Raji (cell line): ENCODE measurements around the gene OR10T2.

ENCODE experiments used
- POLR2A ChIP-seq: IDR thresholded peaks from 2 replicates; pipeline ENCODE4 v1.6.1; 2011; ENCODE audit warnings: low read depth, low read length, control low read depth; ENCODE audit not compliant: insufficient read depth

OR10T2 gene

DNA sequence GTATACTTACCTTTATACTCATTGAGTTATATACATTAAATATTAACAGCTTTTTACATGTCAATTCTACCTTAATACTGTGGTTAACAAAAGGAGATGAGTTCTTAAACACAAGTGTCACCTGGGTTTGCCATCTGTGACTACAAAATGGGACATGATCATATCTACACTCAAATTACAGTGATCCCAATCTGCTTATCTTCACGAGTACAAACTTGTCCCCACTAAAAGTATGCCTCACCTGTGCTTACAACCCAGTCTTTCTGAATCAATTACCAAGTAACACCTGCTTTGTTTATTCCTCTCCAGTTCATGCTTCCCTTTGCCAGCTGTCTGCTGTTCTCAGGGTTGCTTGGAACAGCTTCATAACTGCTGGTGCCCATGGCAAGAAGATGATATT is 36.8 kb downstream of the OR10T2 start:
- TF ChIP-seq POLR2A, result no peak

- no peak for TF ChIP-seq POLR2A
Measured at GRCh38 chr1:158357441-158357840, 41.8 kb downstream of the OR10T2 start.

DNA sequence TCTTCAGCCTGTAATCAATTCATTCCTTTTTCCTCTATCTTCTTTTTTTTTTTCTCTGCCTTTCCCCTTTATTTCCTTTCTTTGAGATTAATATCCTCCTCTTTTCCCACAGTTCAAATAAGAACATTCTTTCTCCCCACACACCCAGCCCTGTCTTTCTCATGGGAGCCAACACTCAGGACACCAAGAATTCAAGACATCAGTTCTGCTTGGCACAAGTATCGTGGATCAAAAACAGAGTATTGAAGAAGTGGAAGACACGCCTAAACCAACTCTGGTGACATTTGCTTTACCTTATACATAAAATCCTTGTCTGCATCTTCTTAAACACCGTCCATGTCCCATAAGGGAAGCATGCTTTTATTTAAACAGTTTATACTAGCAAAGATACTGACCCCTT is 42.6 kb downstream of the OR10T2 start:
- TF ChIP-seq POLR2A, result no peak

GRCh38 chr1:158355773-158356285 is 43.4 kb downstream of the OR10T2 start:
- no peak for TF ChIP-seq POLR2A

GRCh38 chr1:158354255-158354654 is 45.0 kb downstream of the OR10T2 start:
- no peak for TF ChIP-seq POLR2A

GRCh38 chr1:158353303-158354075 is 45.8 kb downstream of the OR10T2 start, which contains the start of gene CD1E:
CD1E (plus strand) TSS chr1:158353894; CDS start chr1:158353989, 95 bp downstream.
- no peak for TF ChIP-seq POLR2A
